ENCODE results near the gene SLC2A10. TPM values are rescaled to one million over a fixed set of nuclear protein-coding genes. Genes with fewer than 3 reads are reported as not detected.

SLC2A10 gene
- total RNA-seq, 2 experiments from 2014 or later, result not detected

GRCh38 chr20:46758929-46759669 lies 49.6 kb downstream of the SLC2A10 start:
- no peak overlapping the region for H3K27ac Mint-ChIP-seq
- peaks cover 11% of the 10 kb centered on the region for H3K27me3 Mint-ChIP-seq
- DNase-seq (no peak), ATAC-seq (no peak)
- H3K36me3 Mint-ChIP-seq, result no peaks in the 10 kb centered on the region
- H3K4me1 Mint-ChIP-seq, result no peaks in the 10 kb centered on the region
- CTCF ChIA-PET, result interaction anchor here (1.2 kb wide), 1 partner anchor 26 kb away, joined by 3 read pairs; no protein-coding TSS in a partner anchor
- no peaks in the 10 kb centered on the region for H3K9me3 Mint-ChIP-seq (ENCODE audit: low read depth)
- no peak overlapping the region for H3K4me3 Mint-ChIP-seq

GRCh38 chr20:46761566-46761965 lies 52.1 kb downstream of the SLC2A10 start:
- no peak overlapping the region for H3K4me3 Mint-ChIP-seq
- DNase-seq (no peak), ATAC-seq (no peak)
- no peaks in the 10 kb centered on the region for H3K9me3 Mint-ChIP-seq (ENCODE audit: low read depth)
- no peaks in the 10 kb centered on the region for H3K36me3 Mint-ChIP-seq
- H3K27me3 Mint-ChIP-seq, result peaks cover 11% of the 10 kb centered on the region
- no peaks in the 10 kb centered on the region for H3K4me1 Mint-ChIP-seq
- no peak overlapping the region for H3K27ac Mint-ChIP-seq
- CTCF ChIA-PET, result no interaction called here

- ATAC-seq, result no peak
- DNase-seq, result no peak
These were observed 54.6 kb downstream of the SLC2A10 start for GRCh38 chr20:46764068-46764467.

GRCh38 chr20:46765506-46766120 lies 56.2 kb downstream of the SLC2A10 start:
- H3K9me3 Mint-ChIP-seq (ENCODE audit: low read depth), result no peaks in the 10 kb centered on the region

More at GRCh38 chr20:46764068-46764467, 54.6 kb downstream of the SLC2A10 start:
- Mint-ChIP-seq H3K27me3 (peaks cover 11% of the 10 kb centered on the region), H3K9me3 (ENCODE audit: low read depth) (no peaks in the 10 kb centered on the region), H3K27ac (no peak overlapping the region), H3K4me3 (no peak overlapping the region), H3K4me1 (no peaks in the 10 kb centered on the region), H3K36me3 (no peaks in the 10 kb centered on the region)
- CTCF ChIA-PET, result interaction anchor here (0.6 to 1.6 kb wide), 2 partner anchors 9 to 1928 kb away, joined by 3 to 4 read pairs; no protein-coding TSS in a partner anchor

GRCh38 chr20:46767127-46767761 lies 57.8 kb downstream of the SLC2A10 start:
- H3K9me3 Mint-ChIP-seq (ENCODE audit: low read depth), result no peaks in the 10 kb centered on the region
- H3K4me1 Mint-ChIP-seq, result no peaks in the 10 kb centered on the region
- H3K4me3 Mint-ChIP-seq, result no peak overlapping the region
- no peak for ATAC-seq
- no peak overlapping the region for H3K27ac Mint-ChIP-seq
- peaks cover 5% of the 10 kb centered on the region for H3K27me3 Mint-ChIP-seq
- H3K36me3 Mint-ChIP-seq, result no peaks in the 10 kb centered on the region
- CTCF ChIA-PET, result no interaction called here
- no peak for DNase-seq

More at GRCh38 chr20:46765506-46766120, 56.2 kb downstream of the SLC2A10 start:
- no peak overlapping the region for H3K4me3 Mint-ChIP-seq
- H3K27ac Mint-ChIP-seq, result no peak overlapping the region
- CTCF ChIA-PET, result interaction anchor here (0.9 kb wide), 1 partner anchor 1129 kb away, joined by 3 read pairs; no protein-coding TSS in a partner anchor
- ATAC-seq (no peak), DNase-seq (no peak)
- no peaks in the 10 kb centered on the region for H3K36me3 Mint-ChIP-seq
- no peaks in the 10 kb centered on the region for H3K4me1 Mint-ChIP-seq
- H3K27me3 Mint-ChIP-seq, result peaks cover 5% of the 10 kb centered on the region

GRCh38 chr20:46770330-46771194 lies 61.1 kb downstream of the SLC2A10 start:
- DNase-seq, result no peak

GRCh38 chr20:46771195-46771588 lies 61.7 kb downstream of the SLC2A10 start:
- H3K4me1 Mint-ChIP-seq, result no peaks in the 10 kb centered on the region
- CTCF ChIA-PET, result no interaction called here
- peaks cover 21% of the 10 kb centered on the region for H3K27me3 Mint-ChIP-seq

More at GRCh38 chr20:46770330-46771194, 61.1 kb downstream of the SLC2A10 start:
- Mint-ChIP-seq H3K36me3 (no peaks in the 10 kb centered on the region), H3K27ac (no peak overlapping the region), H3K9me3 (ENCODE audit: low read depth) (no peaks in the 10 kb centered on the region), H3K27me3 (peaks cover 15% of the 10 kb centered on the region), H3K4me3 (no peak overlapping the region), H3K4me1 (no peaks in the 10 kb centered on the region)
- CTCF ChIA-PET, result no interaction called here
- ATAC-seq, result no peak

GRCh38 chr20:46772901-46773300 lies 63.5 kb downstream of the SLC2A10 start:
- H3K36me3 Mint-ChIP-seq, result no peaks in the 10 kb centered on the region
- no peak overlapping the region for H3K4me3 Mint-ChIP-seq
- CTCF ChIA-PET, result interaction anchor here (1.2 kb wide), 1 partner anchor 21 kb away, joined by 3 read pairs; no protein-coding TSS in a partner anchor

More at GRCh38 chr20:46771195-46771588, 61.7 kb downstream of the SLC2A10 start:
- H3K27ac Mint-ChIP-seq, result no peak overlapping the region
- ATAC-seq (no peak), DNase-seq (no peak)
- H3K9me3 Mint-ChIP-seq (ENCODE audit: low read depth), result no peaks in the 10 kb centered on the region
- H3K4me3 Mint-ChIP-seq, result no peak overlapping the region
- no peaks in the 10 kb centered on the region for H3K36me3 Mint-ChIP-seq

GRCh38 chr20:46773680-46774079 lies 64.2 kb downstream of the SLC2A10 start:
- H3K9me3 Mint-ChIP-seq (ENCODE audit: low read depth), result no peaks in the 10 kb centered on the region
- no peaks in the 10 kb centered on the region for H3K4me1 Mint-ChIP-seq
- ATAC-seq (no peak), DNase-seq (no peak)
- H3K27ac Mint-ChIP-seq, result no peak overlapping the region
- peaks cover 26% of the 10 kb centered on the region for H3K27me3 Mint-ChIP-seq
- H3K36me3 Mint-ChIP-seq, result no peaks in the 10 kb centered on the region
- CTCF ChIA-PET, result no interaction called here
- no peak overlapping the region for H3K4me3 Mint-ChIP-seq

More at GRCh38 chr20:46772901-46773300, 63.5 kb downstream of the SLC2A10 start:
- ATAC-seq, result no peak
- no peaks in the 10 kb centered on the region for H3K4me1 Mint-ChIP-seq
- H3K9me3 Mint-ChIP-seq (ENCODE audit: low read depth), result no peaks in the 10 kb centered on the region
- H3K27ac Mint-ChIP-seq, result no peak overlapping the region
- no peak for DNase-seq
- H3K27me3 Mint-ChIP-seq, result peaks cover 26% of the 10 kb centered on the region

GRCh38 chr20:46774236-46774635 lies 64.8 kb downstream of the SLC2A10 start:
- Mint-ChIP-seq H3K27ac (no peak overlapping the region), H3K9me3 (ENCODE audit: low read depth) (no peaks in the 10 kb centered on the region), H3K36me3 (no peaks in the 10 kb centered on the region), H3K27me3 (peaks cover 26% of the 10 kb centered on the region), H3K4me1 (no peaks in the 10 kb centered on the region), H3K4me3 (no peak overlapping the region)
- CTCF ChIA-PET, result no interaction called here
- ATAC-seq (no peak), DNase-seq (no peak)

- H3K9me3 Mint-ChIP-seq (ENCODE audit: low read depth), result no peaks in the 10 kb centered on the region
- H3K4me1 Mint-ChIP-seq, result no peaks in the 10 kb centered on the region
- DNase-seq, result no peak
- no peak overlapping the region for H3K27ac Mint-ChIP-seq
- H3K27me3 Mint-ChIP-seq, result peaks cover 26% of the 10 kb centered on the region
- no peaks in the 10 kb centered on the region for H3K36me3 Mint-ChIP-seq
- CTCF ChIA-PET, result no interaction called here
- no peak for ATAC-seq
- no peak overlapping the region for H3K4me3 Mint-ChIP-seq
These were observed 65.6 kb downstream of the SLC2A10 start for GRCh38 chr20:46774943-46775560.

GRCh38 chr20:46775806-46776205 lies 66.4 kb downstream of the SLC2A10 start:
- Mint-ChIP-seq H3K27me3 (peaks cover 23% of the 10 kb centered on the region), H3K36me3 (no peaks in the 10 kb centered on the region), H3K27ac (no peak overlapping the region), H3K4me1 (no peaks in the 10 kb centered on the region), H3K9me3 (ENCODE audit: low read depth) (no peaks in the 10 kb centered on the region), H3K4me3 (no peak overlapping the region)
- CTCF ChIA-PET, result no interaction called here
- ATAC-seq, result no peak
- no peak for DNase-seq

All from activated CD8-positive, alpha-beta memory T cell treated with anti-CD3 and anti-CD28 coated beads, Interleukin-2, amount 10 ng/mL, durations not matched to agents 7 days and 5 days (primary cell).